Nephron progenitor cell (in vitro differentiated cells): Measurements from ENCODE around the gene DCAF17.

Experiments
- DNase-seq: peaks from one replicate; pipeline ENCODE4 v3.0.0; 2021
- H3K27ac Mint-ChIP-seq: 2 replicates; pipeline ENCODE4 v1.8.0; 2021; ENCODE audit warnings: mild to moderate bottlenecking, moderate library complexity, mixed read lengths
- H3K27me3 Mint-ChIP-seq: 2 replicates; pipeline ENCODE4 v1.8.0; 2021; ENCODE audit warnings: mild to moderate bottlenecking, low read depth, mixed read lengths; ENCODE audit not compliant: poor library complexity
- H3K36me3 Mint-ChIP-seq: 2 replicates; pipeline ENCODE4 v1.8.0; 2021; ENCODE audit warnings: low read depth, mixed read lengths
- H3K4me1 Mint-ChIP-seq: 2 replicates; pipeline ENCODE4 v1.8.0; 2021; ENCODE audit warnings: mixed read lengths
- H3K4me3 Mint-ChIP-seq: 2 replicates; pipeline ENCODE4 v1.8.0; 2021; ENCODE audit warnings: mild to moderate bottlenecking, moderate library complexity, mixed read lengths
- H3K9me3 Mint-ChIP-seq: 2 replicates; pipeline ENCODE4 v1.8.0; 2021; ENCODE audit warnings: mild to moderate bottlenecking, moderate library complexity, mixed read lengths
- CTCF ChIP-seq: fragments of 200-600 bp; sonication (generic); IDR thresholded peaks from 2 replicates; pipeline ENCODE4 v1.5.0; 2021; ENCODE audit warnings: antibody characterized with exemption

Gene DCAF17

GRCh38 chr2:171522052-171522787 lies 88.2 kb downstream of the DCAF17 start, which contains the start of gene CYBRD1:
CYBRD1 (plus strand) TSS chr2:171522474; CDS start chr2:171522546, 72 bp downstream.
- Mint-ChIP-seq H3K9me3 (peaks cover 3% of the 10 kb centered on the region), H3K36me3 (no peaks in the 10 kb centered on the region), H3K27ac (peak within 1 kb of the TSS; percentile 59), H3K4me1 (peaks cover 46% of the 10 kb centered on the region), H3K27me3 (peaks cover 16% of the 10 kb centered on the region), H3K4me3 (peak within 1 kb of the TSS; percentile 92)
- peak; percentile 53 for DNase-seq
- TF ChIP-seq CTCF, result no peak

- H3K9me3 Mint-ChIP-seq, result peaks cover 3% of the 10 kb centered on the region
- DNase-seq, result peak; percentile 69
- peak overlapping the region; percentile 59 for H3K27ac Mint-ChIP-seq
- H3K36me3 Mint-ChIP-seq, result no peaks in the 10 kb centered on the region
- H3K4me1 Mint-ChIP-seq, result peaks cover 46% of the 10 kb centered on the region
- peak overlapping the region; percentile 92 for H3K4me3 Mint-ChIP-seq
- no peak for TF ChIP-seq CTCF
- H3K27me3 Mint-ChIP-seq, result peaks cover 16% of the 10 kb centered on the region
Observed at GRCh38 chr2:171522788-171523087, 88.7 kb downstream of the DCAF17 start.

- Mint-ChIP-seq H3K4me3 (peak overlapping the region; percentile 92), H3K9me3 (no peaks in the 10 kb centered on the region), H3K36me3 (peaks cover 1% of the 10 kb centered on the region), H3K27me3 (peaks cover 16% of the 10 kb centered on the region), H3K4me1 (peaks cover 46% of the 10 kb centered on the region), H3K27ac (no peak overlapping the region)
- DNase-seq, result peak; percentile 72
- no peak for TF ChIP-seq CTCF
Observed at GRCh38 chr2:171523088-171524017, 89.3 kb downstream of the DCAF17 start.

- Mint-ChIP-seq H3K4me3 (peak overlapping the region; percentile 92), H3K27ac (no peak overlapping the region), H3K36me3 (peaks cover 7% of the 10 kb centered on the region), H3K27me3 (peaks cover 13% of the 10 kb centered on the region), H3K9me3 (no peaks in the 10 kb centered on the region), H3K4me1 (peaks cover 46% of the 10 kb centered on the region)
- DNase-seq, result no peak
- no peak for TF ChIP-seq CTCF
Observed at GRCh38 chr2:171524018-171524401, 90.0 kb downstream of the DCAF17 start.

- Mint-ChIP-seq H3K4me3 (no peak overlapping the region), H3K36me3 (peaks cover 13% of the 10 kb centered on the region), H3K27me3 (peaks cover 12% of the 10 kb centered on the region), H3K9me3 (peaks cover 5% of the 10 kb centered on the region), H3K27ac (no peak overlapping the region), H3K4me1 (peaks cover 10% of the 10 kb centered on the region)
- DNase-seq, result no peak
- TF ChIP-seq CTCF, result peak; percentile 35
Observed at GRCh38 chr2:171529914-171530313, 95.9 kb downstream of the DCAF17 start.
